Upper lobe of left lung (tissue), 6 donors: ENCODE measurements around the gene GABRG3. TPM values are rescaled to one million over a fixed set of nuclear protein-coding genes. Genes with fewer than 3 reads are reported as not detected.

Source experiments
- ATAC-seq, 2 donors: fragments of 200-7000 bp; cut with Tn5 transposase; one replicate each; pipeline ENCODE4 v1.9.1; 2022; ENCODE audit warnings: mild to moderate bottlenecking in 2 of 2, moderate library complexity in 2 of 2; ENCODE audit not compliant: low FRiP score in 2 of 2
- DNase-seq, 2 donors: peaks; one replicate each; pipeline ENCODE4 v3.0.0-alpha.2; 2019 to 2020
- H3K27ac ChIP-seq, 4 donors: fragments of 200-600 bp; sonication (generic); one replicate each; pipeline ENCODE4 v1.5.1; 2016 to 2019
- H3K27me3 ChIP-seq, 4 donors: fragments of 200-600 bp; sonication (generic); one replicate each; pipeline ENCODE4 v1.5.1; 2017 to 2019
- H3K36me3 ChIP-seq, 4 donors: fragments of 200-600 bp; sonication (generic); one replicate each; pipeline ENCODE4 v1.5.1; 2016 to 2019
- H3K4me1 ChIP-seq, 4 donors: fragments of 200-600 bp; sonication (generic); one replicate each; pipeline ENCODE4 v1.5.1; 2018 to 2019
- H3K4me3 ChIP-seq, 4 donors: fragments of 200-600 bp; sonication (generic); one replicate each; pipeline ENCODE4 v1.5.1; 2017 to 2019; ENCODE audit warnings: mild to moderate bottlenecking in 2 of 4, moderate library complexity in 1 of 4
- H3K9me3 ChIP-seq, 4 donors: fragments of 200-600 bp; sonication (generic); one replicate each; pipeline ENCODE4 v1.5.1; 2018 to 2019
- CTCF ChIP-seq, 6 experiments: fragments of 450-650 bp in 4 of 6; fragments of 200-600 bp in 2 of 6; sonication (generic) in 2 of 6; IDR thresholded peaks; one replicate each; pipeline ENCODE4 v1.5.1; 2016 to 2019; ENCODE audit warnings: antibody characterized with exemption in 6 of 6
- EP300 ChIP-seq, 4 donors: sonication (generic); formaldehyde crosslinking; IDR thresholded peaks; one replicate each; pipeline ENCODE4 v1.5.1; 2017; ENCODE audit warnings: antibody characterized with exemption in 4 of 4, control low read depth in 2 of 4
- POLR2A ChIP-seq, 4 donors: fragments of 450-650 bp; IDR thresholded peaks; one replicate each; pipeline ENCODE4 v1.5.1; 2016 to 2017; ENCODE audit warnings: antibody characterized with exemption in 4 of 4, mild to moderate bottlenecking in 2 of 4
- POLR2AphosphoS5 ChIP-seq, 2 donors: sonication (generic); formaldehyde crosslinking; IDR thresholded peaks; one replicate each; pipeline ENCODE4 v1.5.1; 2017; ENCODE audit warnings: antibody characterized with exemption in 2 of 2
- whole genome bisulfite sequencing, 2 donors: methylation state at CpG; one replicate each; pipeline ENCODE4 v1.1.5; 2017 to 2018; 5-methylcytosine and 5-hydroxymethylcytosine counted together
- total RNA-seq, 6 donors: library from RNA; depleted of rRNA in 4 of 6; stranded (reverse); fragments of >200 nt in 4 of 6; gene quantifications; one replicate each; pipeline versions ENCODE4 v1.1.0 to v1.2.1, GENCODE V29; 2016 to 2021
- donor health status: DM: no; HTN: no; CAD: no; lungs with moderate emphysema.
- donor health status: DM: no; HTN: yes; CAD: no; lungs with severe emphysema.

GABRG3 gene
- total RNA-seq, 6 donors from 2014 or later: not detected

- WGBS, 2 donors: 84 to 85% methylated on average over 5 of the region's 5 CpGs
- no peak for ATAC-seq
- Histone ChIP-seq H3K27me3 (no peaks in the 10 kb centered on the region), H3K4me1 (no peaks in the 10 kb centered on the region), H3K27ac (no peak overlapping the region), H3K36me3 (no peaks in the 10 kb centered on the region), H3K9me3 (no peaks in the 10 kb centered on the region), H3K4me3 (no peak overlapping the region)
- DNase-seq: no peak
- TF ChIP-seq EP300 (IDR thresholded peaks at IDR 0.05) (no peak), CTCF (IDR thresholded peaks at IDR 0.05) (no peak), POLR2A (IDR thresholded peaks at IDR 0.05) (no peak), POLR2AphosphoS5 (IDR thresholded peaks at IDR 0.05) (no peak)
Measured at GRCh38 chr15:26941489-26941888, 29.5 kb upstream of the GABRG3 start.

- DNase-seq: no peak
Measured at GRCh38 chr15:26943866-26944265, 27.1 kb upstream of the GABRG3 start.

GRCh38 chr15:26945046-26945445 lies 25.9 kb upstream of the GABRG3 start:
- ATAC-seq: no peak
- peak in 1 of 2 donors; percentile 57 for DNase-seq
- Histone ChIP-seq H3K9me3 (no peaks in the 10 kb centered on the region), H3K27me3 (no peaks in the 10 kb centered on the region), H3K27ac (no peak overlapping the region), H3K4me3 (no peak overlapping the region), H3K36me3 (no peaks in the 10 kb centered on the region), H3K4me1 (no peaks in the 10 kb centered on the region)
- TF ChIP-seq EP300 (IDR thresholded peaks at IDR 0.05): no peak
- no peak for TF ChIP-seq CTCF (IDR thresholded peaks at IDR 0.05)
- 80 to 86% methylated on average over 12 to 13 of the region's 13 CpGs for WGBS, 2 donors

More at GRCh38 chr15:26943866-26944265, 27.1 kb upstream of the GABRG3 start:
- ATAC-seq: no peak
- no peak for TF ChIP-seq CTCF (IDR thresholded peaks at IDR 0.05)
- no peaks in the 10 kb centered on the region for H3K9me3 ChIP-seq
- 59 to 62% methylated on average over 8 of the region's 8 CpGs for WGBS, 2 donors
- H3K4me1 ChIP-seq: no peaks in the 10 kb centered on the region
- no peak overlapping the region for H3K27ac ChIP-seq
- no peaks in the 10 kb centered on the region for H3K36me3 ChIP-seq
- no peak overlapping the region for H3K4me3 ChIP-seq
- H3K27me3 ChIP-seq: no peaks in the 10 kb centered on the region

GRCh38 chr15:26950001-26950400 lies 21.0 kb upstream of the GABRG3 start:
- no peaks in the 10 kb centered on the region for H3K4me1 ChIP-seq
- no peaks in the 10 kb centered on the region for H3K27me3 ChIP-seq
- no peak for ATAC-seq
- H3K27ac ChIP-seq: no peak overlapping the region
- H3K9me3 ChIP-seq: peaks cover 0 to 13% (median 5%) of the 10 kb centered on the region in 4 donors
- TF ChIP-seq CTCF (IDR thresholded peaks at IDR 0.05) (no peak), POLR2A (IDR thresholded peaks at IDR 0.05) (no peak), POLR2AphosphoS5 (IDR thresholded peaks at IDR 0.05) (no peak), EP300 (IDR thresholded peaks at IDR 0.05) (no peak)
- H3K4me3 ChIP-seq: no peak overlapping the region
- H3K36me3 ChIP-seq: no peaks in the 10 kb centered on the region
- 68 to 72% methylated on average over 2 of the region's 2 CpGs for WGBS, 2 donors
- no peak for DNase-seq

- H3K36me3 ChIP-seq: no peaks in the 10 kb centered on the region
- no peak overlapping the region for H3K27ac ChIP-seq
- 51 to 55% methylated on average over 2 of the region's 2 CpGs for WGBS, 2 donors
- DNase-seq (no peak), ATAC-seq (no peak)
- H3K27me3 ChIP-seq: no peaks in the 10 kb centered on the region
- no peak overlapping the region for H3K4me3 ChIP-seq
- H3K9me3 ChIP-seq: peaks cover 0 to 13% (median 5%) of the 10 kb centered on the region in 4 donors
- no peak for TF ChIP-seq EP300 (IDR thresholded peaks at IDR 0.05)
- no peak for TF ChIP-seq POLR2AphosphoS5 (IDR thresholded peaks at IDR 0.05)
- TF ChIP-seq POLR2A (IDR thresholded peaks at IDR 0.05): no peak
- TF ChIP-seq CTCF (IDR thresholded peaks at IDR 0.05): no peak
- H3K4me1 ChIP-seq: no peaks in the 10 kb centered on the region
Measured at GRCh38 chr15:26954403-26954802, 16.6 kb upstream of the GABRG3 start.
